GM12892 (cell line): ENCODE data around the gene LDLRAD3.
"Not testable (repeated sequence)": the region's sequence is repeated elsewhere in the genome, so short reads cannot be mapped to it uniquely, and the experiment has no call there.

ENCODE experiments used
- DNase-seq: peaks from one replicate; pipeline ENCODE4 v3.0.0; 2011; ENCODE audit not compliant: insufficient read length
- FAIRE-seq: peaks from 2 replicates; lab custom pipeline; 2011; peaks lifted over from hg19 to GRCh38; lab: Jason Lieb, UNC
- POLR2A ChIP-seq: IDR thresholded peaks from 2 replicates; pipeline ENCODE4 v1.6.1; 2011; ENCODE audit warnings: low read depth, low read length, control low read depth
- POLR2AphosphoS5 ChIP-seq: IDR thresholded peaks from 2 replicates; pipeline ENCODE4 v1.6.1; 2011; ENCODE audit warnings: low read depth, low read length, control low read depth
- TAF1 ChIP-seq: IDR thresholded peaks from 2 replicates; pipeline ENCODE4 v1.6.1; 2011; ENCODE audit warnings: low read depth, mild to moderate bottlenecking, control low read depth, low read length, borderline replicate concordance

LDLRAD3 gene

GRCh38 chr11:36044636-36045035, 100.8 kb downstream of the LDLRAD3 start:
- DNase-seq, result no peak
- no peak for FAIRE-seq
- TF ChIP-seq POLR2A, result no peak
- TF ChIP-seq TAF1, result no peak
- TF ChIP-seq POLR2AphosphoS5, result no peak

DNA sequence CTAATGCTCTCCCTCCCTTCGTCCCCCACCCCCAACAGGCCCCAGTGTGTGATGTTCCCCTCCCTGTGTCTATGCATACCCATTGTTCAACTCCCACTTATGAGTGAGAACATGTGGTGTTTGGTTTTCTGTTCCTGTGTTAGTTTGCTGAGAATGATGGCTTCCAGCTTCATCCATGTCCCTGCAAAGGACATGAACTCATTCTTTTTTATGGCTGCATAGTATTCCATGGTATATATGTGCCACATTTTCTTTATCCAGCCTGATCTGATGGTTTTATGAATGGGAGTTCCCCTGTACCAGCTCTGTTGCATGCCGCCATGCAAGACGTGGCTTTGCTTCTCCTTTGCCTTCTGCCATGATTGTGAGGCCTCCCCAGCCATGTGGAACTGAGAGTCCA, 102.1 kb downstream of the LDLRAD3 start:
- not testable (repeated sequence) for DNase-seq, FAIRE-seq

DNA sequence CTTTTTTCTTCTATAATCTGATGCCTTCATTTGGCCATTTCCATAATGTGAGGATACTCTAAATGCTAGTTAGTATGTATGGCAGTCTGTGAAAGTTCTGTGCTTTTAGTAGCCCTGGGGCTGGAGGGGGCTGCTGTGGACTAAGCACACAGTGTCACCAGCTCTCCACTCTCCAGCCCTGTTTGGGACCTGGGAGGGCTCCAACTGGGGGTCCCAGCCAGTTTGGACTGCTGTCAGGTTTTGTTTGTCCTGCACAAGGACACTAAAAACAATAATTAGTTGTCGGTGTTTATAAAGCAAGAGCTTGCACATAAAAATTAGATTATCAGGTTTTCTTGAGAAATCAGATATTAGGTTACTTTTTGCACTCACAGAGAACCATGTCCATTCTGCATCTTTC, 103.1 kb downstream of the LDLRAD3 start:
- DNase-seq (no peak), FAIRE-seq (no peak)
- TF ChIP-seq POLR2A, result no peak
- no peak for TF ChIP-seq TAF1
- TF ChIP-seq POLR2AphosphoS5, result no peak

DNA sequence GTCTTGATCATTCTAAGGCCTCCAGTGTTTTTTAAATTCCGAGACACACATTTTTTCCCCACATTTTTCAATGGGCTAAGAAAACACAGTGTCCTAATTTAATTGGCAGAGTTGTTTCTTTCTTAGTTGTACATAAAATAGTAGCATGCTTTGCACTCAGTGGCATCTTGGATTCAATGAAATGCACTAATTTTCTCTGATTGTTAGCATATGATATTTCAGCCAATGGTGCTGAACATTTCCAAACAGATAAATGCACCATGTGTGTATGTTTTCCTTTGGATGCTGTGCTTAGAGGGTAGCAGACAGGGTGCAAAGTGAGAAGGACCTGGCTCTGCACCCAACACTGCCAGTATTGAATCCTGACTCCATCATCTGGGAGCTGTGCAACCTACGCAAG, 103.5 kb downstream of the LDLRAD3 start:
- DNase-seq, result no peak
- FAIRE-seq, result no peak
- TF ChIP-seq POLR2A, result no peak
- TF ChIP-seq TAF1, result no peak
- no peak for TF ChIP-seq POLR2AphosphoS5

- DNase-seq (no peak), FAIRE-seq (no peak)
- TF ChIP-seq TAF1 (no peak), POLR2A (no peak), POLR2AphosphoS5 (no peak)
Observed at GRCh38 chr11:36048496-36049247, 104.8 kb downstream of the LDLRAD3 start.

- TF ChIP-seq TAF1, result no peak
- TF ChIP-seq POLR2AphosphoS5, result no peak
- no peak for TF ChIP-seq POLR2A
- DNase-seq (no peak), FAIRE-seq (peak; percentile 9)
Observed at GRCh38 chr11:36051235-36052144, 107.6 kb downstream of the LDLRAD3 start.

DNA sequence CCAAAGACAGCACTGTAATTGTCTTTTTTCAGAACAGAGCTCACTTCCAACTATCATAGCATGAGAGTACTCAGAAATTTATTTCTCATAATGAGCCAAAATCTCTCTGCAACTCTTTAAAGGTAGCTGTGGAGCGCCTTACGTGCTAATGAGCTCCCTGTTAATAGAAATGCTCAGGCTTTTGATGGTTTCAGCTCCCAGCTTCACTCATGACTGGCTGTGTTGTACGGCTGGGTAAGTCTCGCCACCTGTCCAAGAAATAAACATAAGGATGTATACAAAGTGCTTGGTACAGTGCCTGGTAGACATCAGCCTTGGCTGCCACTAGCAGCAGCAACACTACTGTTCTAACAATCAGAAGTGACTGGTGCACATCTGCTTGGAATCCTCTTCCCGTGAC, 109.4 kb downstream of the LDLRAD3 start:
- FAIRE-seq (no peak), DNase-seq (no peak)
- TF ChIP-seq TAF1 (no peak), POLR2A (no peak), POLR2AphosphoS5 (no peak)

GRCh38 chr11:36053862-36054261, 110.0 kb downstream of the LDLRAD3 start:
- TF ChIP-seq POLR2A, result no peak
- TF ChIP-seq TAF1, result no peak
- TF ChIP-seq POLR2AphosphoS5, result no peak
- DNase-seq (no peak), FAIRE-seq (no peak)

GRCh38 chr11:36054628-36055027, 110.8 kb downstream of the LDLRAD3 start:
- FAIRE-seq (no peak), DNase-seq (no peak)
- no peak for TF ChIP-seq POLR2A
- no peak for TF ChIP-seq POLR2AphosphoS5
- no peak for TF ChIP-seq TAF1

DNA sequence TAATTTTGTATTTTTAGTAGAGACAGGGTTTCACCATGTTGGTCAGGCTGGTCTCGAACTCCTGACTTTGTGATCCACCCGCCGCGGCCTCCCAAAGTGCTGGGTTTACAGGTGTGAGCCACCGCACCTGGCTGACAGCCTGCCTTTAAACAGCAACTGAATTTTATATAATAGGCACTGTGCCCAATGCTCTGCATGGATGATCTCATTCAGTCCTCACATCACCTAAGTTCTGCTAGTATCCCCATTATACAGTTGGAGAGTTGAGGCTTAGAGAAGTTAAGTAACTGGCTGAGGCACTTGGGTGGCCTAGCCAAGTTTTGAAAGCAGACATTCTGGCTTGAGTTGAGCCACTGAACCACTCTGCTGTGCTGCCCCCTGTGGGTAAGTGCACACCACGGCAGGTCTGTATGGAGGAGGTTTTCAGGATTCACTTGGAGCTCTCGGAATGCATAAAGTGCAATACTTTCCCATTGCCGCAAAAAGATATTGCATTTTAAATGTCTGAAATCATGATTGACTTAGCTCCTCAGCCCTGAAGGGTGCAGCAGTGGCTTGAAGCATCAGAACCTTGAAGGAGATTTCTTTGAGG, 112.4 kb downstream of the LDLRAD3 start:
- FAIRE-seq (no peak), DNase-seq (no peak)
- TF ChIP-seq TAF1 (no peak), POLR2A (no peak), POLR2AphosphoS5 (no peak)

- TF ChIP-seq POLR2A (no peak), POLR2AphosphoS5 (no peak), TAF1 (no peak)
- FAIRE-seq (no peak), DNase-seq (no peak)
Observed at GRCh38 chr11:36057379-36058042, 113.6 kb downstream of the LDLRAD3 start.
